ENCODE results near the gene RCBTB1.

DNA sequence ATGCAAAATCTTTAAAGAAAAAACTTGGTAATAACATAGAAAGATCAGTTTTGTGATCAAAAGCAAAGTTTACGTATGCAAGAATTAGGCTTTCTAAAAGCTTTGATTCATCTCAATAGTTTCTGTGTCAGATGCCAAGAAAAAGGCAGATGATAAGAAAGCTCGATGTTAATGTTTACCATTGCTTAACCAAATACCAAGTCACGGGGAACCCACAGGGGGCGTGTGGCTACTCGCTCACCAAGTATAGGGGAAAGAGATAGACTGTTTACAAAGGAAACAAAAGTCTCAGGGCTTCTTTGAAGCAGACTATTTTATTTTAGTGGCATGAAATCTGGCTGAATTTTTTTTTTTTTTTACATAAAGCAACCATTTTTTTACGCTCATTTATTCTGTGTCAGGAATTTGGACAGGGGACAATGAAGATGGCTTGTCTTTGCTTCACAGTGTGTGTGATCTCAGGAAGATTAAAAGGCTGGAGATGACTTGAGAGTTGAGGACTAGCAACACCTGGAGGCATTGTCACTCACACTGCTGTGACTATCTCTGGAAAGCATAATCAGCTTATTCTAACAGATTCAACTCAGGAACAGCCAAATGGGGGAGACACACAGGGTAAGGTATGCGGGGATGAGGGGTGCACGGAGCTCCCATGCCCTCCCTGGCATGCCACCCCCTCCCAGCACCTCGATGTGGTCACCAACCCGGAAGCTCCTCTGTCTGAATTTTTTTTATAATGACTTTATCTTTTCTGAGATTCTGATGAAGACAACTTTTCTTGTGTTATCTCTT is 24.9 kb downstream of the RCBTB1 start:
- TF ChIP-seq, protein P1, sequence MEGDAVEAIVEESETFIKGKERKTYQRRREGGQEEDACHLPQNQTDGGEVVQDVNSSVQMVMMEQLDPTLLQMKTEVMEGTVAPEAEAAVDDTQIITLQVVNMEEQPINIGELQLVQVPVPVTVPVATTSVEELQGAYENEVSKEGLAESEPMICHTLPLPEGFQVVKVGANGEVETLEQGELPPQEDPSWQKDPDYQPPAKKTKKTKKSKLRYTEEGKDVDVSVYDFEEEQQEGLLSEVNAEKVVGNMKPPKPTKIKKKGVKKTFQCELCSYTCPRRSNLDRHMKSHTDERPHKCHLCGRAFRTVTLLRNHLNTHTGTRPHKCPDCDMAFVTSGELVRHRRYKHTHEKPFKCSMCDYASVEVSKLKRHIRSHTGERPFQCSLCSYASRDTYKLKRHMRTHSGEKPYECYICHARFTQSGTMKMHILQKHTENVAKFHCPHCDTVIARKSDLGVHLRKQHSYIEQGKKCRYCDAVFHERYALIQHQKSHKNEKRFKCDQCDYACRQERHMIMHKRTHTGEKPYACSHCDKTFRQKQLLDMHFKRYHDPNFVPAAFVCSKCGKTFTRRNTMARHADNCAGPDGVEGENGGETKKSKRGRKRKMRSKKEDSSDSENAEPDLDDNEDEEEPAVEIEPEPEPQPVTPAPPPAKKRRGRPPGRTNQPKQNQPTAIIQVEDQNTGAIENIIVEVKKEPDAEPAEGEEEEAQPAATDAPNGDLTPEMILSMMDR (conservative IDR thresholded peaks at IDR 0.05; ENCODE audit: low read depth, low read length), result peak; percentile 53
- no peak for TF ChIP-seq EZH2phosphoT487 (IDR thresholded peaks at IDR 0.05; ENCODE audit: borderline replicate concordance, low read length)
- TF ChIP-seq EZH2 (IDR thresholded peaks at IDR 0.05; ENCODE audit: low read length, unreplicated experiment), result no peak
